NCI-H748 (cell line): ENCODE data around the gene NUBPL.
"Not testable (repeated sequence)": the region's sequence is repeated elsewhere in the genome, so short reads cannot be mapped to it uniquely, and the experiment has no call there.

Experiments
- DNase-seq: peaks from one replicate; lab custom pipeline; 2025; ENCODE audit not compliant: unreplicated experiment; lab: John Stamatoyannopoulos, UW

The NUBPL gene

DNA sequence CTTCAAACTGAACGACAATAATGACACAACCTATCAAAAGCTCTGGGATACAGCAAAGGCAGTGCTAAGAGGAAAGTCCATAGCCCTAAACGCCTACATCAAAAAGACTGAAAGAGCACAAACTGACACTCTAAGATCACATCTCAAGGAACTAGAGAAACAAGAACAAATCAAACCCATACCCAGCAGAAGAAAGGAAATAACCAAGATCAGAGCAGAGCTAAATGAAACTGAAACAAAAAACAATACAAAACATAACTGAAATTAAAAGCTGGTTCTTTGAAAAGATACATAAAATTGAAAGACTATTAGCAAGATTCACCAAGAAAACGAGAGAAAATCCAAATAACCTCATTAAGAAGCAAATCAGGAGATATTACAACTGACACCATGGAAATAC lies 306.9 kb downstream of the NUBPL start:
- not testable (repeated sequence) for DNase-seq

DNA sequence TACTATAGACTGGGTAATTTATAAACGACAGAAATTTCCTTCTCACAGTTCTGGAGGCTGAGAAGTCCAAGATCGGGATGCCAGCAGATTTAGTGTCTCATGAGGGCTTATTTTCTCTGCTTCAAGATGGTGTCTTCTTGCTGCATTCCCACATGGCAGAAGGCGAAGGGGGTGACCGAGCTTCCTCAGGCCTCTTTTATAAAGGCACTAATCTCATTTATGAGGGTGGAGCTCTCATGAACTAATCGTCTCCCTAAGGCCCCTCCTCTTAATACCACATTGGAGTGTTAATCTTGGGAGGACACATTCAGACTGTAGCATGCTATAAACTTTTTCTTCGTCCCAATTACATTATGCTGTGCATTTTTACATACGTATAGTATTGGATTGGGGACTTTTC lies 315.5 kb downstream of the NUBPL start:
- DNase-seq, result no peak

DNA sequence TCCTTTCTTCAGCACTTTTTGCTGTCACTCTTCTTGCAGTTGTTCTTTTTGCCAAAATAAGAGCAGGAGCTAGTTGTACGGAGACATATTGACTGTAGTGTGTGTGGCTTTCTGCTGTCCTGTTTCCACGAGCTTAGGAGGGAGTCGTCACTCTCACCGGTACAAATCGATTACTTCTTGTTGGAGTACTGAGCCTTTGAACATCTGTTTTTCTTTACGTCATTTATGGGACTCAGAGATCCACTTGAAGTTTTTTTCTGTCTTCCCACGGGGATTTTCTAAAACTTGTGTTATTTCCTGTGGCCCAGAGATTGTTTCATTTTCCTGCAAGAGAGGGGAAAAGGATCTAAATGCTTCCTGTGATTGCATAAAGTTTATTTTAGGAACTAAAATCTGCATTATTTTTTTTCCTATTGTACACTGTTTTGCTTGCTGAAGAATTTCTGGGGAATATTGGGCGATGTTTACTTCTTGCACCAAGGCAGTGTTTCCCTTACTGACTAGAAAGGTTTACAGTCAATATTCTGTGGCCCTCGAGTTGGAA lies 316.1 kb downstream of the NUBPL start:
- no peak for DNase-seq

DNA sequence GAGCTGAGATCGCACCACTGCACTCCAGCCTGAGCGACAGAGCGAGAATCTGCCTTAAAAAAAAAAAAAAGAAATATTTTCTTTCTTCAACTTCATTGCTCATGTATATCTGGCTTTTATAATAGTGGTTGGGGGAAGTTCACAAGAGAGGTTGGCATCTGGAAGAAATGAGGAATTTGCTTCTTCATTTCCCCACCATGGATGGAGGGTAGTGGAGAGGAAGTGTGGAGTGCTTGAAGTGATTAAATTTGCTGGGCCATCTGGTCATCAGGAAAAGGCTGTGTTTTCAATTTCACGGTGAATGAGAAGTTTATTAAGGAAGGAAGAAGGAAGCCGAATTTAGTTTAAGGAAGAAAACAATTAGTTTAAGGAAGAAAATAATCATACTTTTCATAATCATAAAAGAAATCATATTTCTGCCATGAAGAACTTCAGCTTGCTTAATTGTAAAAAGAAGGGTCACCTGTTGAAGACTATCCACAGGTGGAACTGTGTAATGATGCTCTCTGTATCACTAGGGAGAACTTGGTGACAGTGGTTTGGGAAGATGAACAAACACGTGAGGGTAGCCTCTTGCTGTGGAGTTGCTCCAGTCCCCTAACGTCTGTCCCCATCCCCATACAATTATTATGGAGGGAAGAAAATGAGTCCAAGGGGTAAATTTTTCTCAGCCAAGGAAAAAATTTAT lies 318.6 kb downstream of the NUBPL start:
- no peak for DNase-seq

DNA sequence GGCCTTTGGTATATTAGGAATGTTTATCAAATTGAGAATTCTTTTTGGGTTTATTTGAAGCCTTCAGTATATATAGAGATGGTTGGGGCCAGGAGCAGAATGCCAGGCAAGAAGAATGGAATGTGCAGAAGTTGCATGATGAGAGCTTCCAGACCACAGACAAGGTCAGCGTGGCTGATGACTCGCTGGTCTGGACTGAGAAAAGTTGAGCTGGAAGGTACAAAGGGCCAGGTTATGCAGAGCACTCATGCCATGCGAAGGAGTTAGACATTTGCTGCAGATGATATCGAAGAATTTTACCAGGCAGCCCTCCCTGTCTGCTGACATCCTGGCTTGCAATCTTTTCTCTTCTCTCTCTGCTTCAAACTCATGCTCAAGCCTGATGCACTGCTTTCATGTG lies 319.7 kb downstream of the NUBPL start:
- DNase-seq, result no peak

DNA sequence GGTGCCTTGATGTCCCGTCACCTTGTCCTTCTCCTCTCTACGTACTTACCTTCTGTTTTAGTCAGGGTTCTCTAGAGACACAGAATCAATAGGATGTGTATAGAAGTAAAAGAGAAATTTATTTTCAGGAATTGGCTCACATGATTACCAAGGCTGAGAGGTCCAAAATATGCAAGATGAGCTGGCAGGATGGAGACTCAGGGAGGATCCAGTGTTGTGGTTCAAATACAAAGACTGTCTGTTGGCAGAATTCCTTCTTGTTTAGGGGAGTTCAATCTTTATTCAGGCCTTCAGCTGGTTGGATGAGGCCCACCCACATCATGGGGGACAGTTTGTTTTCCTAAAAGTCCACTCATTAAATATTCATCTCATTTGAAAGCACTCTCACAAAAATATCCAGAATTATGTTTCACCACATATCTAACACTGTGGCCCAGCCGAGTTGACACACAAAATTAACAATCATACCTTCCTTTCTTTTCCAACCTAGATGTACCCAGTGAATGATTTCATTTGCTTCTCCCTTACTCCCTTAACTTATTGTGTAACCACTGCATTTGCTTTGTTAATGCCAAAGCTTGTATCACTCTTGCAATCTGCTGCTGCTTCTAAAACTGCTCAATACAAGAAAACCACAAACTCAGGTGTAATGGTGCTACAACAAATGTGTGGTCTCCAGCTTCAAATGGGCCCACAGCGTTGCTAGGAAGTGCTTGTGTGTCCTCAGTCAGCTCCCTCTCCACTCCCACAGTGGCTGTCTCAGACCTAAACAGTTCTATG lies 320.5 kb downstream of the NUBPL start:
- no peak for DNase-seq

DNA sequence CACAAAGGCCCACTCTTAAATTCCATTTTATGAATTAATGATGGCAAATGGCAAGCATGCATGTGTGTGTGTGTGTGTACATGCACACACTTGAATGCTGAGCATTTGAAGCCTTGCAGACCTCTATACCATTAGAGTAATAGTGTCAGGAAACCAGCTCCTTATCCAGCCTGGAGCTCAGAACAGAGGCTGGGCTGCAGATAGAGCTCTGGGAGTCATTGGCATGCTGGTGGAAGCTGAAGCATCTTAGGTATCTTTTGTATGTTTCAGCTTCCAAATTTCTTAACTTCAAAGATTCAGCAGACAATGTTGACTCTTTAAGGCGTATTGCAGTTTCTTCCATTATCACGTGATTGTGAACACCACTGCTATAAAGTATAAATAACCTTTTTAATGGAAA lies 323.0 kb downstream of the NUBPL start:
- DNase-seq, result no peak

DNA sequence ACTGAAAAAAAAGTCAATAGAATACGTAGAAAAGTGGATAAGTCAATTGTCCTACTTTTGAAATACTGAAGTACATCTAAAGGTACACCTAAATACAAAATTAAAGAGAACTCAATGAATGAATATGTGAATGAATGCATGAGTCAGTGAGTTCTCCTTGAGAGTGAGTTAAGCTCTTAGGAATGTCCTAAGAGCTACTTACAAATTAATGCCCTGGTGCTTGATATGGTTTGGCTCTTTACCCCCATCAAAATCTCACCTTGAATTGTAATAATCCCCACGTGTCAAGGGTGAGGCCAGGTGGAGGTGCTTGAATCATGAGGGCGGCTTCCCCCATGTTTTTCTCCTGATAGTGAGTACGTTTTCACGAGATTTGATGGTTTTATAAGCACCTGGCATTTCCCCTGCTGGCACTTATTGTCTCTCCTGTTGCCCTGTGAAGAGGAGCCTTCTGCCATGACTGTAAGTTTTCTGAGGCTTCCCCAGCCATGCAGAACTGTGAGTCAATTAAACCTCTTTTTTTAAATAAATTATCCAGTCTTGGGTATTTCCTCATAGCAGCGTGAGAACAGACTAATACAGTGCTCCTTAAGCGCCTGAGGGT lies 323.7 kb downstream of the NUBPL start:
- DNase-seq, result no peak

DNA sequence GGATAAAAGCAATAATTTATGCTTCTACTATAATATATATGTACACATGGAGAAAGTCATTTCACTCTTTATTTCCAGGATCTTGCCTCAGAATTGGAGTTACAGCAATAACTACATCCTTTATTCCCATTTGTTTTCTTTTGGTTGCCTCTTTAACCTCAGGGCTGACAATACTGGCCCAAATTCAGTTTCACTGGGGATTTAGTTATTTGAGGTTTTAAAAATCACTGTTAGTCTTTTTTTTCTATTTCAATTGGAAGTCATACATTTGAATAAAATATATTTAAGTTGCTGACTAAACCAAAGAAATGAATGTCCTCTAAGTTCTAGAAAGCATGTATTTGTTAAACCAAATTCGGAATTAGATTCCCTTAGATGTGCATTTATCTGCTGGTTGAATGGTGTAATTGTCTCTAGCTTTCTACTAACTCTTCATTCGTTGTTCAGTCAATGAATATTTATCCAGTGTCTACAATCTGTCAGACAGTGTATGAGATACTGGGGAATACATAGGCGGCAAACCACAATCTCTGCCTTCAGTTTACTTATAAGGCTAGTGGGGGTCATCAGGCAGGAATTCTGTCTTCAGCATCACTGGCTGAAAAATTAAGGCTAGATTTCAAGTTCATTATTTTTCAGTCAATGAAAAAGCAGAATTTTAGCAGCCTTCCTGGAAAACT lies 325.1 kb downstream of the NUBPL start:
- DNase-seq, result no peak

DNA sequence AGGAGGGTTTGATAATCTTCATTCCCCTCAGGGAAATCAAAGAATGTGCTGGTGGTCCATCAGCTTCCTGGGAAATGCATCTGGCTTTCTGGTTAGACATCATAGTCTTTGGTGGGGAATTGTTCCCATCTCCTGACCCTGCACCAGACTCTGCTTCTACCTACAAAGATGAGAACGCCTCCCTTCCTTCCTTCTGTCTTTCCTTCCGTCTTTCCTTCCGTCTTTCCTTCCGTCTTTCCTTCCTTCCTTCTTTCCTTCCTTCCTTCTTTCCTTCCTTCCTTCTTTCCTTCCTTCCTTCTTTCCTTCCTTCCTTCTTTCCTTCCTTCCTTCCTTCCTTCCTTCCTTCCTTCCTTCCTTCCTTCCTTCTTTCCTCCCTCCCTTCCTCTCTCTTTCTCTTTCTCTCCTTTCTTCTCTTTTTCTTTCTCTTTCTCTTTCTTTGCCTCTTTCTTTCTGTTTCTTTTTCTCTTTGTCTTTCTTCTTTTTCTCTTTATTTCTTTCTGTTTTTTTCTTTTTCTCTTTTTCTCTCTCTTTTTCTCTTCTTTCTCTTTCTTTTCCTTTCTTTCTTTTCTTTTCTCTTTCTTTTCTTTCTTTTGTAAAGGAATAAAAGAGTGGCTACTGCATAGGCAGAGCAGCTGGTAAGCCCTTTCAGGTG lies 326.9 kb downstream of the NUBPL start:
- DNase-seq, result no peak

DNA sequence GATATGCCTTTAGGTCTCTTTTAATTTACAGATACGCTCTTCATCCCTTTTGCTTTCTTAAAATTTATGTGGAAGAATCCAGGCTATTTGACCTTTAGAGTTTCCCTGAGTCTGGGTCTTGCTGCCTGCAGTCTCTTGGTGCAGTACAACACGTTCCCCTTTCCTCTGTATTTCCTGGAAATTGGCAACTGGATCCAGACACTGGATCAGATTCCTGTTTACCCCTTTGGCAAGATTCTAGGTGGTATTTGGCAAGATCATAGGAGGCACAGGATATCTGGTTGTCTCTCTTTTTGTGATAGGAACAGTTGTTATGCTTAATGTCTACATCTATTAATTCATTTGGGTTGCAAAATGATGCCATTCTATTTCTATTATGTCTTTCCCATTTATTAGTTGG lies 328.1 kb downstream of the NUBPL start:
- DNase-seq, result no peak

DNA sequence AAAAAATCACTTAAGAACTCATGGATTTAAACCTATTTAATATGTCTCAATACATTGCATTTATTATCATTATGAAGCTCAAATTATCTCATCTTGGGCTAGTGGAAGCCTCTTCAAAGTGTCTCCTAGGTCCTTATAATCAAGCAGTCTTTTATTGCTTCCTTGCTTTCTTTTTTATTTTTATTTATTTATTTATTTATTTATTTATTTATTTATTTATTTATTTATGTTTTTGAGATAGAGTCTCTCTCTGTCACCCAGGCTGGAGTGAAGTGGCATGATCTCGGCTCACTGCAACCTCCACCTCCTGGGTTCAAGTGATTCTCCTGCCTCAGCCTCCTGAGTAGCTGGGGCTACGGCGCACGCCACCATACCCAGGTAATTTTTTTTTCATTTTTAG lies 329.0 kb downstream of the NUBPL start:
- not testable (repeated sequence) for DNase-seq

DNA sequence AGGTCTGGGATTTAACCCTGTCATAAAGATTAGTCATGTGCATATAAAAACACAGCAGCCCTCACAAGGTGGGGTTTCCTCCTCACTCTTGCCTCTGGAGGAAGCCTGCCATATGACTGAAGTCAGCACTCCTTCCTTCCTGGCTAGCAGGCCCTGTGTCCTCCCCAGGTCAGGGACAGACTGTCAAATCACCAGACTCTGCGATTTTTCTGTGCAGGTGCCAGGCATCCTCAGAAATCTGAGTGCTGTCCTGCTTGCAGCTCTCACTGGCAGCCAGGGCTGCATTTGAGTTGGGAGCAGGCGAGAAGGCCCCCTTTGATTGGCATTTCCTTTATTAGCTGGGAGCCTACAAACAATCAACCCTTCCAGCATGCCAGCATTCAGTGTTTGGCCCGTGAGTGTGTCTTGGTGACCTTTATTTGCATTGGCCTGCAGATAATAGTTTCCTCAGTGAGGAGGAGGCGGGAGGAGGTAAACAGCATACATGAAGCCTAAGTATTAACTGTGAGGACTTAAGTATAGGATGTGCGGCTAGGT lies 332.1 kb downstream of the NUBPL start:
- DNase-seq, result no peak

DNA sequence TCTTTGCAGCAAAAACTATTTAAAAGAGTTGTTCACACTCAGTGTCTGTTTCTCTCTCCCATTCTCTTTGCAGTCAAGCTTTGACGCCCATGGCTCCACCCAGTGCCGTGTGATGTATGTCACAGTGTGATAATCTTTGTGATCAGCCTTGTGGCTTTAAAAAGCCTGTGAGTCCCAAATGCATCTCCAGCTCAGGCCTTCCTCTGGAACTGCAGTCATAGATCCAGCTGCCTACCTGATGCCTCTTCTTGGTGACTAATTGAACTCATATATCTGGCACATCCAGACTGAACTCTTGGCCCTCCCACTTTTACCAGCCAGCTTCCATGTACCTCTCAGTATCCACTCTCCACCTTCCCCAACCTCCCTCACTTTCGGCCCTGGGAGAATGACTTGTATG lies 333.1 kb downstream of the NUBPL start:
- DNase-seq, result no peak

DNA sequence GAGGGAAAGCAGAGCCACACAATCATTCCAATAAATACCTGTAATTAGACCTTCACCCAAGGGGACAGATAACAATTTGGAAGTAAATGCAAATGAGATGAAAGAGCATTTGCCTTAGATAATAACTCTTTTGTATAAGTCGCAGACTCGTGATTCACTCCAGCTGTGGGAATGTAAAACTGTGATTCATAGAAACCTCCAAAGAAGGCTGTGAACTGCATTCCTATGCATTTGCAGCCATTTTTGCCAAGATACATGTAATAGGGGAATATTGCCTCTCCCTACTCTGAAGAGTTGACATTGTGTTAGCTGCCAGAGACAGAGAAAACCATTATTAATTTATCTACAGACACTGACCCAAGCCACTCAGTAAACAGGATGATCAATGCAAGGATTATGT lies 334.0 kb downstream of the NUBPL start:
- peak; percentile 15 for DNase-seq

DNA sequence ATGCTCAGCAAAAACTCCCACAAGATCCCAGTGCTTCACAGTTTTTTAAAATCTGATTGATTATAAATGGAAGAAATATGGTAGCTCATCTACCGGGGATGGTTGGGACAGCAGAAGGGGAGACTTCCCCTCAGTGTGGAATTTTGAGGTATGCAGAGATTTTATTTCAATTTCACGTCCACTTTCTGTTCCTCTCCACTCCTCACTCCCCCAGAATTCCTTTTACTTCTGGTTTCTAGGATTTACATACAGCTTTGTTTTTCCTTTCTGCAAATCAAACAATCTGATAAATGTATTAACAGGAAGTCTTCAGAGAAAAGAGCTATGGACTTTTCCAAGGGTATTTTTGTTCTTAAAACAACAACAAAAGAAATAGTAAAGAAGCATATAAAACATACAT lies 334.4 kb downstream of the NUBPL start:
- no peak for DNase-seq

DNA sequence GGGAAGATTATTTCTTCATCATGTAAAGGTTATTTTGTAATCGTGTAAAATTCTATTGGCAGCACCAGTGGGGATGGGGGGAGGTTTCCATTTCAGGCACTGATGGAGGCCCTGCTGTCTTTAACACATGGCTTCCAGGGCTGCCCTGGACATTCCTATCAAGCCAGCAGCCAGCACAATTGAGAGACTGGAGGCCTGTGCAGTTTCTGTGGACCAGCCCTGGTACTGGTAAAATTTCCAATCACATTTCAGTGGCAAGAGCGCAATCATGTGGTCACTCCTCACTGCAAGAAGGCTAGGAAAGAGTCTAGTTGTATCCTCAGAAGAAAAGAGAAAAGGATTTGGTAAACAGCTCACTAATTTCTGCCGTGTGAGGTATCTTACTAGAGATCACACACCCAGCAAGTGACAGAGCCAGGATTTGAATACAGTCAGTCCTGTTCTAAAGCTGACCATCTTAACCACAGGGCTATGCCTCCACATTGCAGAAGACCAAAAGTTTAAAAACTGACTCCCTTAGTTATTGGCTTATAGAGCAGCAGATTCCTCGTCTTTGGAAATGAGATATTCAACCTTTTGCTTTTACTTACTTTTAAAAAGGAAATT lies 336.5 kb downstream of the NUBPL start:
- no peak for DNase-seq

DNA sequence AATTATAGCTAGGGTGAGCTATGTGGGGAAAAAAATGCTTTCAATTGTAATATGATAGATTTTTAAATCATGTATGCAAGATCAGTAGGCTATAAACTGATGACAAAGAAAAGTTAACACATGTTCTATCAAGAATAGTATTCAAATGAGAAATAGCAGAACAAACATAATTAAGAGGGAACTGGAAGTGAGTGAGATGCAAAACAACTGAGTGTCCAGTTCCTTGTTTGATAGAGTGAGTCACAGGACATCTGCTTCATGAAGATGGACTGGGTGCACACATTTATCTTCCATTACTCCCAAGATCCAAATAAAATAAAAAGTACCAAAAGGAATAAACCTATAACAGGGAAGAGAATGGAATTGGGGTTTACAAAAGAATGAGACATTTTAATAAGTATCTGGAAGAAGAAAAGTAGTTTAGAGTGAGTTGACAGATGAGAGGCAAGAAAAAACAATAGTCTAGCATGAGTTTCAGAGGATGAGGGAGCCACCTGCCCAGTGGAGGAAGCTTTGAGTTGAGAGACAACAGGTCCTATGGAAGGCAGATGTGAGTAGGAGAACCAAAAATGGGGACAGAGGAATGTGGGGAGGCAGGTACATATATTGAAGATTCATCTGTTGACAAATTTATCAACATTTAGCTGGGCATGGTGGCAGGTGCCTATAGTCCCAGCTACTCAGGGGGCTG lies 337.8 kb downstream of the NUBPL start:
- no peak for DNase-seq

DNA sequence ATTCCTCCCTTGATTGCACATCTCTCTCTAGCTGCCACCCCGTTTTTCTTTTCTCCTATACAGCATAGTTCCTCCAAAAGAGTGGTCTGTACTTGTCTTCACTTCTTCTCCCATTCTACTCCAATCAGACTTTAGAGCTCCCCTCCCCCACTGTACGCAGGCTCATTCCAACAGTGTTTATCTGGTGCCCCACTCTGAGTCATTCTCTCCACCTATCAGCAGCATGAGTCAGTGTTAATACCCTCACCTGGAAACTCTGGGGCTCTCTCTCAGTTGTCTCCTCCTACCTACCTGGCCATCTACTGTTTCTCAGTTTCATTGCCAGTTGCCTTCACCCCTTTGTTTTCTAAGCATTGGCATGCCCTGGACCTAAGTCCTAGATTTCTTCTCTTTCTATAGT lies 340.8 kb downstream of the NUBPL start:
- DNase-seq, result no peak
